Spleen (tissue), 11 donors: ENCODE data around the gene TMEM201. TPM values are rescaled to one million over a fixed set of nuclear protein-coding genes. Genes with fewer than 3 reads are reported as not detected.
A peak's percentile ranks its signal among the peaks of the same experiment; 100 is the strongest.

Experiments
- DNase-seq: peaks from one replicate; pipeline ENCODE4 v3.0.0-alpha.2; 2020
- H3K27ac ChIP-seq, 8 donors: fragments of 200-600 bp; sonication (generic) in 7 of 8; 1 replicate in 4 of 8; 2 replicates in 4 of 8; pipeline versions ENCODE4 v1.5.0 to v1.8.0; 2016 to 2021; ENCODE audit warnings: inconsistent platforms in 4 of 8, mild to moderate bottlenecking in 4 of 8, moderate library complexity in 1 of 8
- H3K27me3 ChIP-seq, 7 donors: fragments of 200-600 bp; sonication (generic) in 6 of 7; replicated peaks in 1 of 7; 1 replicate in 4 of 7; 2 replicates in 3 of 7; pipeline versions ENCODE4 v1.5.0 to v1.8.0; 2016 to 2021; ENCODE audit warnings: inconsistent platforms in 3 of 7, mild to moderate bottlenecking in 1 of 7
- H3K36me3 ChIP-seq, 6 donors: fragments of 200-600 bp; sonication (generic) in 5 of 6; 1 replicate in 4 of 6; 2 replicates in 2 of 6; pipeline versions ENCODE4 v1.5.0 to v1.8.0; 2016 to 2021; ENCODE audit warnings: inconsistent platforms in 2 of 6
- H3K4me1 ChIP-seq, 6 donors: fragments of 200-600 bp; sonication (generic) in 5 of 6; 1 replicate in 3 of 6; 2 replicates in 3 of 6; pipeline versions ENCODE4 v1.5.0 to v1.8.0; 2016 to 2021; ENCODE audit warnings: inconsistent platforms in 3 of 6
- H3K4me3 ChIP-seq, 8 donors: fragments of 200-600 bp; sonication (generic) in 7 of 8; 1 replicate in 4 of 8; 2 replicates in 4 of 8; pipeline versions ENCODE4 v1.5.0 to v1.8.0; 2016 to 2021; ENCODE audit warnings: inconsistent platforms in 4 of 8, mild to moderate bottlenecking in 4 of 8, moderate library complexity in 2 of 8
- H3K9me3 ChIP-seq, 8 donors: fragments of 200-600 bp; sonication (generic) in 7 of 8; 1 replicate in 4 of 8; 2 replicates in 4 of 8; pipeline versions ENCODE4 v1.5.0 to v1.8.0; 2016 to 2021; ENCODE audit warnings: inconsistent platforms in 4 of 8
- CTCF ChIP-seq, 11 experiments: fragments of 200-600 bp in 7 of 11; fragments of 450-650 bp in 4 of 11; sonication (generic) in 4 of 11; IDR thresholded peaks in 8 of 11; conservative IDR thresholded peaks in 3 of 11; 1 replicate in 7 of 11; 2 replicates in 4 of 11; pipeline versions ENCODE4 v1.4.0 to v1.8.0; 2016 to 2021; ENCODE audit warnings: antibody characterized with exemption in 11 of 11, inconsistent platforms in 4 of 11, mild to moderate bottlenecking in 1 of 11
- POLR2A ChIP-seq, 3 donors: fragments of 450-650 bp; IDR thresholded peaks; one replicate each; pipeline ENCODE4 v1.5.1; 2017; ENCODE audit warnings: antibody characterized with exemption in 3 of 3, mild to moderate bottlenecking in 1 of 3
- POLR2AphosphoS5 ChIP-seq, 3 donors: sonication (generic); formaldehyde crosslinking; IDR thresholded peaks; one replicate each; pipeline ENCODE4 v1.5.1; 2017; ENCODE audit warnings: antibody characterized with exemption in 3 of 3
- WGBS, 5 donors: extraction: QIAGEN DNeasy Blood & Tissue Kit in 3 of 5; methylation state at CpG; one replicate each; pipeline versions ENCODE4 v1.1.5 to v1.1.7; 2013 to 2018; 5-methylcytosine and 5-hydroxymethylcytosine counted together
- intact Hi-C: fragments of 100-400 bp; cut with DNase I; formaldehyde crosslinking; loops from one replicate; pipeline ENCODE4 v1.15.0; 2023; ENCODE audit warnings: low total_unique reads
- polyA plus RNA-seq, 3 donors: library from polyadenylated mRNA; stranded (reverse); fragments of 200-250 nt; gene quantifications; one replicate each; pipeline ENCODE4 v1.2.1, GENCODE V29; 2013
- total RNA-seq, 7 donors: library from RNA; depleted of rRNA in 3 of 7; stranded (reverse); fragments of >200 nt in 3 of 7; fragmentation: NEBNext Ultra II Directional in 4 of 7; extraction: Animal tissue kit (Norgen Biotek cat#: 25700) in 4 of 7; gene quantifications; one replicate each; pipeline versions ENCODE4 v1.1.0 to v1.2.1, GENCODE V29; 2016 to 2021
- donor health status: healthy with polysubstance abuse.
- donor health status: DM: no; HTN: no; CAD: no; lungs with moderate emphysema.
- donor health status: DM: no; HTN: no; CAD: no.
- donor health status: Bipolar disorder and iron deficiency.
- donor health status: healthy.
- donor health status: DM: no; HTN: no; CAD: no.
- donor health status: DM: yes; HTN: yes; CAD: no.

The TMEM201 gene
- total and polyA plus RNA-seq, 10 donors, result 2.5 to 11.6 (median 6.3) TPM

GRCh38 chr1:9597361-9598315 is 8.9 kb downstream of the TMEM201 start:
- H3K4me3 ChIP-seq, result no peak overlapping the region
- WGBS, 5 donors, result 87 to 93% (median 89%) methylated on average over 12 to 14 of the region's 14 CpGs
- H3K9me3 ChIP-seq, result no peaks in the 10 kb centered on the region
- DNase-seq, result no peak
- intact Hi-C loops, result no loop called here
- peaks cover 13 to 25% (median 16%) of the 10 kb centered on the region in 6 donors for H3K4me1 ChIP-seq
- no peaks in the 10 kb centered on the region for H3K27me3 ChIP-seq
- no peak overlapping the region for H3K27ac ChIP-seq
- H3K36me3 ChIP-seq, result peaks cover 0 to 71% (median 40%) of the 10 kb centered on the region in 6 donors
- no peak for TF ChIP-seq CTCF (IDR thresholded peaks at IDR 0.05 in 8 of 11, conservative IDR thresholded peaks at IDR 0.05 in 3 of 11)
- no peak for TF ChIP-seq POLR2A (IDR thresholded peaks at IDR 0.05)

GRCh38 chr1:9598316-9598700 is 9.6 kb downstream of the TMEM201 start:
- H3K27ac ChIP-seq, result no peak overlapping the region
- intact Hi-C loops, result no loop called here
- no peak overlapping the region for H3K4me3 ChIP-seq
- H3K36me3 ChIP-seq, result peaks cover 0 to 78% (median 45%) of the 10 kb centered on the region in 6 donors
- no peaks in the 10 kb centered on the region for H3K27me3 ChIP-seq
- 88 to 95% (median 91%) methylated on average over 12 to 18 of the region's 18 CpGs for WGBS, 5 donors
- no peaks in the 10 kb centered on the region for H3K9me3 ChIP-seq
- no peak for DNase-seq
- TF ChIP-seq POLR2A (IDR thresholded peaks at IDR 0.05), result no peak
- H3K4me1 ChIP-seq, result peaks cover 6 to 19% (median 9%) of the 10 kb centered on the region in 6 donors

- WGBS, 5 donors, result 93 to 96% (median 95%) methylated on average over 10 of the region's 10 CpGs
- H3K36me3 ChIP-seq, result peaks cover 0 to 93% (median 54%) of the 10 kb centered on the region in 6 donors
Measured at GRCh38 chr1:9599741-9600140, 11.0 kb downstream of the TMEM201 start.

GRCh38 chr1:9600861-9601834 is 12.4 kb downstream of the TMEM201 start:
- peak; percentile 71 for DNase-seq
- Histone ChIP-seq H3K9me3 (no peaks in the 10 kb centered on the region), H3K27ac (no peak overlapping the region), H3K4me3 (no peak overlapping the region), H3K36me3 (peaks cover 0 to 99% (median 54%) of the 10 kb centered on the region in 6 donors), H3K4me1 (no peaks in the 10 kb centered on the region), H3K27me3 (no peaks in the 10 kb centered on the region)
- intact Hi-C loops, result no loop called here
- WGBS, 5 donors, result 94 to 97% (median 95%) methylated on average over 26 to 39 of the region's 39 CpGs
- no peak for TF ChIP-seq POLR2AphosphoS5 (IDR thresholded peaks at IDR 0.05)
- TF ChIP-seq CTCF (IDR thresholded peaks at IDR 0.05 in 8 of 11, conservative IDR thresholded peaks at IDR 0.05 in 3 of 11), result no peak
- TF ChIP-seq POLR2A (IDR thresholded peaks at IDR 0.05), result no peak

More at GRCh38 chr1:9599741-9600140, 11.0 kb downstream of the TMEM201 start:
- Histone ChIP-seq H3K27me3 (no peaks in the 10 kb centered on the region), H3K4me1 (peaks cover 0 to 4% (median 0%) of the 10 kb centered on the region in 6 donors), H3K27ac (no peak overlapping the region), H3K4me3 (no peak overlapping the region), H3K9me3 (no peaks in the 10 kb centered on the region)
- intact Hi-C loops, result no loop called here
- no peak for TF ChIP-seq POLR2AphosphoS5 (IDR thresholded peaks at IDR 0.05)
- DNase-seq, result no peak
